Right forelimb (tissue), 1 donor: ENCODE data around the gene PTOV1.
"Not testable (repeated sequence)": the region's sequence is repeated elsewhere in the genome, so short reads cannot be mapped to it uniquely, and the experiment has no call there.

Experiments used
- DNase-seq: peaks from one replicate; pipeline ENCODE4 v3.0.0-alpha.2; 2018

Gene PTOV1

DNA sequence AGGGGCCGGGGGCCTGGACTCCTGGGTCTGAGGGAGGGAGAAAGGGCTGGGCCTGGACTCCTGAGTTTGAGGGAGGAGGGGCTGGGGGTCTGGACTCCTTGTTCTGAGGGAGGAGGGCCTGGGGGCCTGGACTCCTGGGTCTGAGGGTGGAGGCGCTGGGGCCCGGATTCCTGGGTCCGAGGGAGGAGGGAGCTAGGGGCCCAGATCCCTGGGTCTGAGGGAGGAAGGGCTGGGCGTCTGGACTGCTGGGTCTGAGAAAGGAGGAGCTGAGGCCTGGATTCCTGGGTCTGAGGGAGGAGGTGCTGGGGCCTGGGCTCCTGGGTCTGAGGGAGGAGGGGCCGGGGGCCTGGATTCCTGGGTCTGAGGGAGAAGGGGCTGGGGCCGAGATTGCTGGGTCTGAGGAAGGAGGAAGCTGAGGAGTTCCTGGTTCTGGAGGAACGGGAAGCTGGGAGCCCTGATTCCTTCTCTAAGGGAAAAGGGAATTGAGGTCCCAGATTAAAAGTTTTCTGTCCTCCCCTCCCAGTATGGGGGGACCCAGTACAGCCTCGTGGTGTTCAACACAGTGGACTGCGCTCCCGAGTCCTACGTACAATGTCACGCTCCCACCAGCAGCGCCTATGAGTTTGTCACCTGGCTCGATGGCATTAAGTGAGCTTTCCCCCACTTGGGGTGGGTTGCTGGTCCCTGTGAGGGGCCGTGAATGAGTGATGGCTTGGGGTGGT is 32.1 kb upstream of the PTOV1 start:
- DNase-seq = no peak

DNA sequence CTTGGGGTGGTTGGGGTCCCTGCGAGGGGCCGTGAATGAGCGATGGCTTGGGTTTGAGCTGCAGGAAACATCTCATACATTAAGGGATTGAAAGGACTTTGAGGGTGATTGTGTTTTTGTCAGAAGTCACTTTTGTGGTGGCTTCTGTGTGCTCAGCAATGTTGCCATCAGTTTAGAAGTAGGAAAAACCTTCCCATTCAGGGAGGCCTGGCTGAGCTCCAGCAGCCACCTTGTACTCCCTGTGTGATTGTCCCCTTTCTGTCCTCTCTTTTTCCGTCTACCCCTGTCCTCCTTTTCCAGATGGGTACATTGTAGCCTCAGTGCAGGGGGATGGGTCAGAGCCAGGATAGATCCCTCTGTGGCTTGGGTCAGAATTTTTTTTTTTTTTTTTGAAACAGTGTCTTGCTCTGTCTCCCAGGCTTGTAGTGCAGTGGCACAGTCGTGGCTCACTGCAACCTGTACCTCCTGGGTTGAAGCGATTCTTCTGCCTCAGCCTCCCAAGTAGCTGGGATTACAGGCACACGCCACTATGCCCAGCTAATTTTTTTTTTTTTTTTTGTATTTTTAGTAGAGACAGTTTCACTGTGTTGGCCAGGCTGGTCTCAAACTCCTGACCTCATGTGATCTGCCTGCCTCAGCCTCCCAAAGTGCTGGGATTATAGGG is 31.4 kb upstream of the PTOV1 start:
- not testable (repeated sequence) for DNase-seq

DNA sequence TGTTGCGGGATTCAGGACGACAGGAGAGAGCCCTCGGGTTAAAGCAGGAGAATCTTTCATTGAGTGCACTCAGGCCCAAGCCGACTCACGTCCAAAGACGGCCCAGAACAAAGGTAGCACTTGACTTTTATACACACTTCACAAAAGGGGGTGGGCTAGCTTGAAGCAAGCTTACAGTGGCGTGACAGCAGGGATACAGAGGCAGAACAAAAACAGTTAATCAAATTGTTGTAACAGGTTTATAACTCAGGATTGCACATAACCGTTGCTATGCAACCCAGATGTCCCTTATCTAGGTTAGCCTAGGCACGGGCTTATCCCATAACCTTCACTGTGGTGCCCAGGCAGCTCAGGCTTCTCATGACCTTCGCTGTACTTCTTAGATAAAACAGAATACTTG is 30.8 kb upstream of the PTOV1 start:
- DNase-seq = no peak

DNA sequence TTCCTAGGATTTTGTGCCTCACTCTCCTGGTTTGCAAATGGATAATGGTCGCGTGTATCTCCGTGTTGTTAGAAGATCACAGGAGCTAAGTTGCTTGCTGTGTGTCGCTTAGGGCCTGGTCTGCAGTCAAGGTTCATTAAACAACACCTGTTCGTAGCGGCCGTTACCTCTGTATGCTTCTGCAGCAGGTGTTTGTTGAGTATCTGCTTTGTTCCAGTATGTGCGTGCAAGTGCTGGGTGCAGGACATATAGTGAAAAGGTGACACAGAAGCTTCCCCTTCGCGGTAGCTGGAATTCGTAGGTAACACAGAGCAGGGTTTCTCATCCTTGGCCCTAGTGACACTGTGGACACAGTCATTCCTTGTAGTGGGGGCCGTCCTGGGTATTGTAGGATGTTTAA is 27.5 kb upstream of the PTOV1 start:
- DNase-seq = no peak

DNA sequence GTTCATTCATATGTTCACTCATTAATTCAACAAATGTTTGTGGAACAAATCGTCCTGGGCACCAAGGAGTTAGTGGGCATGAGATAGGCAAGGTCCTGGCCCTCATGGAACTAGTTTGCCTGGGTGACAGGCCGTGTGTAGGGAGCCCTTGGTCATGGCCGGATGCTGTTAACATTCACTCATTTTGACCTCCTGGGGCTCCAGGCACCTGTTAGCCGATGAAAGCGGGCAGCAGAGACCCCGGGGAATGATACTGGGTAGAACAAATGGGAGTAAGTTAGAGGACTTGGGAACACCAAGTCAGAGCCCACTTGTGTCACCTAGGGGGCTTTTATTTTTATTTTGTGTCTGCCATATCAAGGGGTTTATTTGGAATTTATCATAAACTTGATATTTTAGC is 26.3 kb upstream of the PTOV1 start:
- DNase-seq = no peak

DNA sequence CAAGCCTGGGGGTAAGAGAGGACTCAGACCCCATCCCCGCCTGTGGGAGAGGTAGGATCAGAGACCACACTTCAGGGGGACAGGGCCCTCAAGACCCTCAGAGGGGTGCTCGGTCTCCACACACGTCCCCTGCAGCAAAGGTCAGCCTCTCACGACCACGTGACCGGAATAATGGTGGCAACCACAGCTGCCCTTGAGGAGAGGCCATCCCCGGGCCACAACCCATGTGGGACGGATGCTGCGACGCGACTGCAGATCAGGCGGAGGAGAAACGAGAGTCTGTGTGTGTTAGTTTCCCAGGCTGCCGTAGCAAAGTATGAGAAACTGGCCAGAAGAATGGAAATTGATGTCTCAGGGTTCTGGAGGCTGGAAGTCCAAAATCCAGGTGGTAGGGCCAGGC is 23.9 kb upstream of the PTOV1 start:
- DNase-seq = no peak

DNA sequence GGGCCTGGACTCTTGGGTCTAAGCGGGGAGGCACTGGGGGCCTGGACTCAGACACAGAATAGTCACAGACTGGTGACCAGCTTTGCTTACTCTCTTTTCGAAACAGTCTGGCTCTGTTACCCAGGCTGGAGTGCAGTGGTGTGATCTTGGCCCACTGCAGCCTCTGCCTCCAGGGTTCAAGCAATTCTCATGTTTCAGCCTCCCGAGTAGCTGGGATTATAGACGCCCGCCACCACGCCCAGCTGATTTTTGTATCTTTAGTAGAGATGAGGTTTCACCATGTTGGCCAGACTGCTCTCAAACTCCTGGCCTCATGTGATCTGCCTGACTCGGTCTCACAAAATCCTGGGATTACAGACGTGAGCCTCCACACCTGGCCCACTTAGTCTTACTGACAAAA is 21.8 kb upstream of the PTOV1 start:
- no peak for DNase-seq

DNA sequence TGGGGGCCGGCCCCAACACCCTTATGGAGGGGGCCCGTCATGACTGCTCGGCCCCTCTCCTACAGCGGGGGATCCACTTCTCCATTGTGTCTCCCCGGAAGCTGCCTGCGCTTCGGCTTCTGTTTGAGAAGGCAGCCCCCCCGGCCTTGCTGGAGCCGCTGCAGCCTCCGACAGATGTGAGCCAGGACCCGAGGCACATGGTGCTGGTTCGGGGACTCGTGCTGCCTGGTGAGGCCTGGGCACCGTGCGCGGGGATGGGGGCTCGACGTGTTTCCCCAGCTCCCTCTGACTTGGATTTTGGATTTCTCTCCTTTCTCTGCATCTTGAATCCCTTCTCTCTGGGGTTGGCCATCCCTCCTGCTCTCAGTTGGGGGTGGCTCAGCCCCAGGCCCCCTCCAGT is 21.2 kb upstream of the PTOV1 start:
- no peak for DNase-seq

DNA sequence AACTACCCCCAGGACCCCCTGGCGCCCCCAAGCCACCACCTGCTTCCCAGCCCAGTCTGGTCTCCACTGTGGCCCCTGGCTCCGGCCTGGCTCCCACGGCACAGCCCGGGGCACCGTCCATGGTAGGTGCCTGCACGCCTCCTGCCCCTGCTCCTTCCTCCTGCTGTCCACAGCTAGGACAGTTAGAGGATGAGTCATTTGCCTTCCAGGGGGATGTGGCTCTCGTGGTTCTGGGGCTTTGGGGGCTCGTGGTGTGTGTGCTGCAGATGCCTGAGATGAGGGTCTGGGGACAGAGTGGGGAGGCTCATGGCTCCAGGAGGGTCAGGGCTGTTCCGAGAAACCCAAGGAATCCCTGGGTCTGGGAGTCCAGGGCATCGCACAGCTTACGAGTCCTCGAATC is 20.2 kb upstream of the PTOV1 start:
- DNase-seq = no peak

DNA sequence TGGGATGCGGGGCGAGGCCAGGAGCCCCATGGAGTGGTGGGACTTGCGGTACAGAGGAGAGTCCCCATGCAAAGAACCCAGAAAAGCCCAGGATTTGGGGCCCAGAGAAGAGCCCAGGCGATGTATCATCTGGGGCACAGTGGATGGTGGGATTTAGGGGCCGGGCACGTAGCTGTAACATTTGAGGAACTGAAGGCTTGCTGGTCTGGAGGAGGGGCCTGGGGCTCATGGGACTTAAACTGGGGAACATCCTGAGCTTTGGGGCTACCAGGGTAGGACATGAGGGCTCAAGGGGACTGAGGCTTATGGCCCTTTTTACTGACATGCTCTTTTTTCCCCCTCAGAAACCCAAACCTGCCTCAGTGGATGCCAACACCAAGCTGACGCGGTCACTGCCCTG is 19.4 kb upstream of the PTOV1 start:
- no peak for DNase-seq

DNA sequence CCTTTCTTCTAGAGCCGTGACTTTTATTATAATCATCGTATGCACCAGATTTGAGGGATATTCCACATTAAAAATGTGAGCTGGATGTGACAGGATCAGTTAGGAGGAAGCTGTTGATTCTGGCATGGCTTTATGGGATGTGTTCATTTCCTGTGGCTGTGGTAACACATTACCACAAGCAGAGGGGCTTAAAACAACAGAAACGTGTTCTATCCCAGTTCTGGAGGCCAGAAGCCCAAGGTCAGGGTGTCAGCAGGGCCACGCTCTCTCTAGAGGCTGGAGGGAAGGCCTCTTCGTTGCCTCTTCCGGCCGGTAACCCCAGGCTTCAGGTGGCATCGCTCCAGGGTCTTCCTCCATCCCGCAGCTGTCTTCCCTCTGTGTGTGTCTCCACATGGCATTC is 18.4 kb upstream of the PTOV1 start:
- DNase-seq = no peak

DNA sequence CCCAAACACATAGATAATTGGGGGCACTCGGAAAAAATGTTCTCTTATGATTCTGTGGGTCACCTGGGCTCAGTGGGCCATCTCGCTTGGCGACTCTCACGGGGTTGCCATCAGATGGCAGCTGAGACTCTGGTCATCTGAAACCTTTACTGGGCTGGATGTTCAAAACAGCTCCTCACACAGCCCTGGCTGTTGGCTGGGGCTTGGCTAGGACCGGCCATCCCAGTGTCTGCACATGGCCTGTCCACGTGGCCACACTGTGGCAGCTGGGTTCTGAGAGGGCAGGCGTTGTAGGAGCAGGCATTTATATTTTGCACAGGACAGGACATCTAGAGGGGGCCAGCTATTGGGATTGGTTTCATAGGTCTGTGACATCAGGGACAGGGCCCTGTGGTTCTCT is 17.4 kb upstream of the PTOV1 start:
- no peak for DNase-seq

DNA sequence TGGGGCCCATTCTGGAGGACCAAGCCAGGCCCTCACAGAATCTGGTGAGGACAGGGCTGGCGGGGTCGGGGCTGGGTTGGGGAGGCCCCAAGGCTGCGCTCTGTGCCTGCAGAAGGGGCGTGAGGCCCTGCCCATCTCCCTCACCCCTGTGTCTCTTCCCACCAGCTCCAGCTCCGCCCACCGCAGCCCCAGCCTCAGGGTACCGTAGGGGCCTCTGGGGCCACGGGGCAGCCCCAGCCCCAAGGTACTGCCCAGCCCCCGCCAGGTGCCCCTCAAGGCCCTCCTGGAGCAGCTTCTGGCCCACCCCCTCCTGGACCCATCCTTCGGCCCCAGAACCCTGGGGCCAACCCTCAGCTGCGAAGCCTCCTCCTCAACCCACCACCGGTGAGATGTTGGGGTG is 15.4 kb upstream of the PTOV1 start:
- no peak for DNase-seq

DNA sequence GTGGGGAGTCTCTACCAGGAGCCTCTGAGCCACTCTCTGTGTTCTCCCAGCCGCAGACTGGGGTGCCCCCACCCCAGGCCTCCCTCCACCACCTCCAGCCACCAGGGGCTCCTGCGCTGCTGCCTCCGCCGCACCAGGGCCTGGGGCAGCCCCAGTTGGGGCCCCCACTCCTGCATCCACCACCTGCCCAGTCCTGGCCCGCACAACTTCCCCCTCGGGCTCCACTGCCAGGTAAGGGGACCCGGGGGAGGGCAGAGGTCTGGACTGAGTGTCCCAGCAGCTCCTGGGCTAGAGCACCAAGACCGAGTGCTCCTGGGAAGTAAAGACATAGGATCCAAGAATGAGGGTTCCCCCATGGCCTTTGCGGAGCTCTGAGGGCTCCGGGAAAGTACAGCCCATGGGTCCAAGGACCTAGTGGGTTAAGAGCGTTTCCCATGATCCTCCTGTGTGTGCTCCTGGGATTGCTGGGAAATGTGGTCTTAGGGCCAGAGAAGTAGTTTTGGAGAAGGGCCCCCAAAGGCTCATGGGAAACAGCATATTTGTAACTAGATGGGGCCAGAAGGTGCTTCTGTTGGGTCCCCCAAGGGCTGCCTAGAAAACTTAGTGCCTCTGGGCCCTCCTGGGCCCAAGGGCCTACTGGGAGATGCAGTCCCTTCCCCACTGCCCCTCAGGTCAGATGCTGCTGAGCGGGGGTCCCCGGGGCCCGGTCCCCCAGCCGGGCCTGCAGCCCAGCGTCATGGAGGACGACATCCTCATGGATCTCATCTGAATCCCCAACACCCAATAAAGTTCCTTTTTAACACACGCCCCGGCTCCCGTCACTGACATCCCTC is 14.6 kb upstream of the PTOV1 start:
- DNase-seq = no peak

DNA sequence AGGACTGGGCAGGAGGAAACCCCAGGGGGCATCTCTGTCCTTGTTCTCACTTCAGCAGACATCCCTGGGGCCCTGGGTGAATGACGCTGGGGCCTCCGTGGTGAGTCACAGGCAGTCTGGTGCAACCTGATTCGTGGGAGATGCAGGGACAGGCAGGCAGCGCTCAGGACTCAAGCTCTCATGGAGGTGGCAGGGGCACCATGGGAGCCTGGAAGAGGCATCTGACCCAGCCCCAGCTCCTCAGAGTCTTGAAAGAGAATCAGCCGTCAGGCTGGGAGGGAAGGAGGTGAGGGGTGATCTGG is 14.0 kb upstream of the PTOV1 start:
- no peak for DNase-seq

DNA sequence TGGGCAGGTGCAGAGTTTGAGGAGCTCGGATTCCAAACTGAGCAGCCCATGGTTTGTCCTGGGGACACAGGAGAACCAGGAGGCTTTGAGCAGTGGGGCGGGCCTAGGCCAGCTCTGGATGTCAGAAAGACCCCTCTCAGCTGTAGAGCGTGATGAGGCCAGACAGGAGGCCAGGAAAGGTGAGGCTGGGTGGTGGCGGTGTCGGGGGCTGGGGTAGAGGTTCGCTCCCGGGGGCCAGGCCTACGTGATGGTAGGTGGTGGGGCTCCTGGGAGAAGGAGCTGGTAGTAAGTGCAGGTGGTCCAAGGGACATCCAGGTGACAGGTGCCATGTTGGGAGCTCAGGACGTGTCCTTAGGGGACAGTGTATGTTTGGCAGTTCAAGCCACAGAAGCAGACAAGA is 13.5 kb upstream of the PTOV1 start:
- DNase-seq = no peak

DNA sequence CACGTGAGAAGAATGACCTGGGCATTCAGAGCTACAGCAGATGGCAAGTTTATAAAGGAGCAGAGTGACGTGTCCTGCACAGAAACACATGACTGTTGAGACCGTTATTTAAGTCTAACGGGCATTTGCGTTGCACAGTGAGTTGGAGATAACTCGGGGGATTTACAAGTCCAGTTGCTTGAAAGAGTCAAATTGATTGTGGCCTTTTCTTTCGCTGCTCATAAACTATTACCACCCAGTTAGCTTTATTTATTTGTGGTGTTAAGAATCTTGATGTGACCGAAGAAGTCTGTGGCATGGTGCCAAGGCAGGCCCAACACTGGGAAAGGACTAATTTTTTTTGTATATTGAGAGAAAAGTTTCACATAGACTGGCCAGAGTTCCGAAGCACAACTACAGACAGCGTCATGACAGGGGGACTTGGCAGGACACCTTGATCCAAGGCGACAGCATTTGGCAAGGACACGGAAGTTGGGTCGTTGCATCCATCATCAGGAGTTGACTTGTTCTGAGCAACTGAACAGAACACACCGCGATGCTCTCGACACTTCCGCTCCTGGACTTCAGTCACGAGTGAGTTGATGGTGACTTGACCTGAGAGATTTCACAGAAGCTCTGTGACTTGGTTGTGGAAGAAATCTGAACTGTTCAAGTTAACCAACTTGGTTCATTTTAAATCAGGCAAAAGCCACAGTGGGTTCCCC is 11.9 kb upstream of the PTOV1 start:
- DNase-seq = no peak

DNA sequence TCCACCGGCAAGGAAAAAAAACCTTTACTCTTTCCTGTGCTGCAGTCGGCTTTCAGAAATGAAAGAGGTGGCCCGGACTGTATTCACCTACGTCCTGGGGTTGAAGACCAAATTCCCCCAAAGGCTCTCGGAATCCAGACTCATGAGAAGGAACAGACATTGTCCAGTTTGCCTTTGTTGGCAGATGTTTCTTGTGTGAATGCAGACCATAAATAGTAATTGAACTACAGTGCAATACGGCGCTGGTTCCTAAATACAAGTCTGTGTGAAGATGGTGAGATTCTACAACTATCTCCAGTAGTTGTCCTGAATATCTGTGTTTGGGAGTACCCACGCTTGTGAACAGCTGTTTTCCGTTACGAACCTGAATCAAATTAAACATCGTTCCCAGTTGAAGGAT is 11.2 kb upstream of the PTOV1 start:
- no peak for DNase-seq

DNA sequence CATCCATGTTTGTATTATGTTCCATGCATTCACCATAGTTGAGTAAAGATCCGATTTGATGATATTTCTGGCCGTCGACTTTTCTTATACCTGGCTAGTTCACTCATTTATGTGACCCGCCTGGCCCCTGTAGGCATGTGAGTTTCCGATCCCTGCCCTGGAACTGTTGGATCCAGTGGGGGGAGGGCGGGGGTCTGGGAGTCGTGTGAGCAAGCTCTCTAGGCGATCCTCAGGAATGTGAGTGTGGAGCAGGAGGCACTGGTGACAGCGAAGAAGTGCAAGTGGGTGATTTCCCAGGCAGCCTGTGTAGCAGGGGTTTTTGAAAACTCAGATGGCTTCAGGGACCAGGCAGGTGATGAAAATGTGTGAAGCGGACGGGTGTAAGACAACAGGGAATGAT is 10.6 kb upstream of the PTOV1 start:
- DNase-seq = no peak

DNA sequence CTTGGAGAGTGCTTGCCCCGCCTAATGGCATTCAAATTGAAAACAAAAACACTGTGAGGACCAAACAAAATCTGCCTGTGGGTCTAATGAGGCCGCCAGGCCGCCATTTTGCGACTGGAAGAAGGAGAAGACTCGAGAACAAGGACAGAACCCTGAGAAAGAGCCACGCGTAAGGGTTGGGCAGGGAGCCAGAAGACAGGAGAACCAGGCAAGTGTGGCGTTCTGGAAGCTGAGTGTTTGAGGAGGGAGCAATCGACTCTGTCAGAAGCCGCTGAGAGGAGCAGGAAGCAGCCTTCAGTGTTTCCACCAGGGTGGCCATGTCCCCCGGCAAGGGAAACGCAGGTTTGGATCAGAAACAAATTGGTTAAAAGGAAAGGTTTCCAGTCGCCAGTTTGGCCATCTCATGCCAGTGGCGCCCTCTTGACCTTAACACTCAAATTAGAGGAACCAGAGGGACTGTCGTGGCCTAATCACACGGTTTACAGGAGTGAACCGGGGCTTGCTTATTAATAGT is 10.2 kb upstream of the PTOV1 start:
- no peak for DNase-seq

DNA sequence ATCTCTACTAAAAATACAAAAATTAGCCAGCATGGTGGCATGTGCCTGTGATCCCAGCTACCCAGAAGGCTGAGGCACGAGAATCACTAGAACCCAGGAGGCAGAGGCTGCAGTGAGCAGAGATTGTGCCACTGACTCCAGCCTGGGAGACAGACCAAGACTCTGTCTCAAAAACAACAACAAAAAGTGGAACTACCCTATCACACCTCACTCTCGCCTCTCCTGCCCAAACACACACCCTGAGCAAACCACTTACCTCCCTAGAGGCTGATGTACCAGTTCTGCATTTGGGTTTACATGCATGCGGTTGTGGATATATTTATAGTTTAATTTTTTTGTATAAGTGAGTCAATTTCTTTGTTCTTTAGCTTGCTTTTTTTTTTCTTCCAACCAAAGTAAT is 7.7 kb upstream of the PTOV1 start:
- no peak for DNase-seq

DNA sequence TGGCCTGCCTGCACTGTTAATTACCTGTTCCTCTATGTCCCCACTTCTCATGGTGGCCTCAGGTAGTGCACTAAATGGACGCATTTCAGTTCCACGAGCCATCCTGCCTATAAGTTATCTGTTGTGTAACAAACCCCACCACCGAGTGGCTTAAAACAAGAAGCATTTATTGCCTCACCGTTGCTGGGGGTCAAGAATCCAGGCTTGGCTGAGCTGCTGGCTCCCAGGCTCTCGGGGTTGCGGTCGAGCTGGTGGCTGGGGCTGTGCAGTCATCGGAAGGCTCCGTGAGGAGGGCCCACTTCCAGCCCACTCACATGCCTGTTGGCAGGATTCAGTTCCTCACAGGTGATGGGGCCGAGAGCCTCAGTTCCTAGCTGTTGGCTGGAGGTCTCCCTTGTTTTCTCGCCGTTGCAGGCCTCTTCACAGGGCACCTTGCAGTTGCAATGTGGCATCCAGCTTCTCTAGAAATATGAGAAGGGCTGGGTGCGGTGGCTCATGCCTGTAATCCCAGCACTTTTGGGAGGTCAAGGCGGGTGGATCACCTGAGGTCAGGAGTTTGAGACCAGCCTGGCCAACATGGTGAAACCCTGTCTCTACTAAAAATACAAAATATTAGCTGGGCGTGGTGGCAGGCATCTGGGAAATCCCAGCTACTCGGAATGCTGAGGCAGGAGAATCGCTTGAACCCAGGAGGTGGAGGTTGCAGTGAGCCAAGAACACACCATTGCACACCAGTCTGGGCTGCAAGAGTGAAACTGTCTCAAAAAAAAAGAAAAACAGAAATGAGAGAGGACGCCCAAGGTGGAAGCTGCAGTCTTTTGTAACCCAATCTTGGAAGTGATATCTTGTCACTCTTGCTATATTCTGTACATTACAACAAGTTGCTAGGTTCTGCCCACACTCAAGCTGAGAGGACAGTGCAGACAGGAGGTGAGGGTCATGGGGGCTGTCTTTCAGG is 6.5 kb upstream of the PTOV1 start:
- no peak for DNase-seq
